ENCODE measurements around the gene ZMIZ1.

- TF ChIP-seq YY1 (IDR thresholded peaks at IDR 0.05) (no peak), FOXA1 (IDR thresholded peaks at IDR 0.05) (no peak), CTCF (IDR thresholded peaks at IDR 0.05; ENCODE audit: low read depth, low read length, missing input control) (no peak), RXRA (IDR thresholded peaks at IDR 0.05) (no peak), JUND (IDR thresholded peaks at IDR 0.05) (no peak), ATF3 (IDR thresholded peaks at IDR 0.05) (no peak), SP1 (IDR thresholded peaks at IDR 0.05) (no peak), MAX (IDR thresholded peaks at IDR 0.05) (no peak), REST (IDR thresholded peaks at IDR 0.05) (no peak), TAF1 (conservative IDR thresholded peaks at IDR 0.05) (no peak)
Observed at GRCh38 chr10:79235765-79236432, 167.1 kb downstream of the ZMIZ1 start.
